ENCODE results near the gene DNAJC17.

The DNAJC17 gene

GRCh38 chr15:40737048-40737447 is 70.2 kb downstream of the DNAJC17 start:
- DNase-seq (ENCODE audit: low spot score) = no peak

GRCh38 chr15:40736575-40736974 is 70.7 kb downstream of the DNAJC17 start:
- DNase-seq (ENCODE audit: low spot score) = no peak

- DNase-seq (ENCODE audit: low spot score) = no peak
Measured at GRCh38 chr15:40731034-40731433, 76.2 kb downstream of the DNAJC17 start.

GRCh38 chr15:40723919-40724318 is 83.4 kb downstream of the DNAJC17 start:
- no peak for DNase-seq (ENCODE audit: low spot score)

- DNase-seq (ENCODE audit: low spot score) = no peak
Measured at GRCh38 chr15:40722934-40723333, 84.3 kb downstream of the DNAJC17 start.

- DNase-seq (ENCODE audit: low spot score) = no peak
Measured at GRCh38 chr15:40722354-40722753, 84.9 kb downstream of the DNAJC17 start.

GRCh38 chr15:40721701-40722100 is 85.6 kb downstream of the DNAJC17 start:
- DNase-seq (ENCODE audit: low spot score) = no peak

GRCh38 chr15:40716165-40716564 is 91.1 kb downstream of the DNAJC17 start:
- DNase-seq (ENCODE audit: low spot score) = no peak

Measured in COLO829 (cell line).